GM12892 (cell line): ENCODE data around the gene ZNF620.

Experiments
- POLR2A ChIP-seq: IDR thresholded peaks from 2 replicates; pipeline ENCODE4 v1.6.1; 2011; ENCODE audit warnings: low read depth, low read length, control low read depth
- POLR2AphosphoS5 ChIP-seq: IDR thresholded peaks from 2 replicates; pipeline ENCODE4 v1.6.1; 2011; ENCODE audit warnings: low read depth, low read length, control low read depth
- TAF1 ChIP-seq: IDR thresholded peaks from 2 replicates; pipeline ENCODE4 v1.6.1; 2011; ENCODE audit warnings: low read depth, mild to moderate bottlenecking, control low read depth, low read length, borderline replicate concordance

GRCh38 chr3:40464339-40465110 is 41.3 kb upstream of the ZNF620 start:
- no peak; the same call in 1 of the 2 replicates for TF ChIP-seq POLR2A
- TF ChIP-seq POLR2AphosphoS5, result no peak; the same call in 1 of the 2 replicates
- TF ChIP-seq TAF1, result no peak
